Measurements from ENCODE around the gene RPAP3. TPM values are rescaled to one million over a fixed set of nuclear protein-coding genes. Genes with fewer than 3 reads are reported as not detected.

RPAP3 gene
- total RNA-seq (10 to 100 TPM; 18.6 to 22.7 TPM), polyA plus RNA-seq (1 to 10 TPM; 4.6 to 7.8 TPM)
- long read RNA-seq, donor 1, full-length matches to known transcripts: 21 of 30 reads
- long read RNA-seq, donor 1, partial matches to known transcripts: 7 of 30 reads
- long read RNA-seq, donor 1, other reads (novel, unspliced or antisense): 2 of 30 reads
- long read RNA-seq, donor 2, full-length matches to known transcripts: 6 of 8 reads
- long read RNA-seq, donor 2, partial matches to known transcripts: 2 of 8 reads
- long read RNA-seq, donor 2, other reads (novel, unspliced or antisense): 0 of 8 reads

- Histone ChIP-seq H3K4me1 (ENCODE audit: control insufficient read depth in 1 of 2, insufficient read depth in 2 of 2, low read length in 2 of 2) (no peaks in the 10 kb centered on the region), H3K36me3 (ENCODE audit: control insufficient read depth in 1 of 2, insufficient read depth in 2 of 2, low read length in 1 of 2) (peaks cover 0 to 2% of the 10 kb centered on the region in 2 donors), H3K27ac (ENCODE audit: low read depth in 1 of 2, low read length in 2 of 2) (peak within 1 kb of the TSS in 1 of 2 donors; percentile 68), H3K27me3 (ENCODE audit: control insufficient read depth in 1 of 2, insufficient read depth in 2 of 2, low read length in 1 of 2) (no peaks in the 10 kb centered on the region), H3K9me3 (ENCODE audit: control insufficient read depth, low read length) (no peaks in the 10 kb centered on the region), H3K4me3 (ENCODE audit: low read length in 2 of 2) (peak within 1 kb of the TSS; percentile 68 to 98)
- peak; percentile 99 to 100 for DNase-seq
- intact Hi-C loops (cut with DNase I): no loop called here
- ATAC-seq (ENCODE audit: low FRiP score): peak; percentile 99
- 0% methylated on average over 49 to 66 of the region's 66 CpGs for WGBS, 2 donors
Observed at GRCh38 chr12:47705566-47706425, at the start of gene RPAP3. RPAP3 (minus strand) TSS chr12:47706030; CDS start chr12:47702840, 3,190 bp downstream.

GRCh38 chr12:47754881-47755280 is 49.1 kb upstream of the RPAP3 start:
- Histone ChIP-seq H3K27ac (ENCODE audit: low read depth in 1 of 2, low read length in 2 of 2) (peak overlapping the region in 1 of 2 donors; percentile 61), H3K27me3 (ENCODE audit: control insufficient read depth in 1 of 2, insufficient read depth in 2 of 2, low read length in 1 of 2) (no peaks in the 10 kb centered on the region), H3K4me3 (ENCODE audit: low read length in 2 of 2) (no peak overlapping the region), H3K4me1 (ENCODE audit: control insufficient read depth in 1 of 2, insufficient read depth in 2 of 2, low read length in 2 of 2) (peaks cover 2 to 4% of the 10 kb centered on the region in 2 donors), H3K36me3 (ENCODE audit: control insufficient read depth in 1 of 2, insufficient read depth in 2 of 2, low read length in 1 of 2) (no peaks in the 10 kb centered on the region), H3K9me3 (ENCODE audit: control insufficient read depth, low read length) (no peaks in the 10 kb centered on the region)
- DNase-seq (no peak), ATAC-seq (ENCODE audit: low FRiP score) (no peak)
- intact Hi-C loops (cut with DNase I): no loop called here
- WGBS, 2 donors: 26 to 38% methylated on average over 3 of the region's 3 CpGs

GRCh38 chr12:47754126-47754525 is 48.3 kb upstream of the RPAP3 start:
- Histone ChIP-seq H3K27ac (ENCODE audit: low read depth in 1 of 2, low read length in 2 of 2) (peak overlapping the region; percentile 19 to 84), H3K27me3 (ENCODE audit: control insufficient read depth in 1 of 2, insufficient read depth in 2 of 2, low read length in 1 of 2) (no peaks in the 10 kb centered on the region), H3K4me1 (ENCODE audit: control insufficient read depth in 1 of 2, insufficient read depth in 2 of 2, low read length in 2 of 2) (peaks cover 2 to 4% of the 10 kb centered on the region in 2 donors), H3K4me3 (ENCODE audit: low read length in 2 of 2) (no peak overlapping the region), H3K9me3 (ENCODE audit: control insufficient read depth, low read length) (no peaks in the 10 kb centered on the region), H3K36me3 (ENCODE audit: control insufficient read depth in 1 of 2, insufficient read depth in 2 of 2, low read length in 1 of 2) (no peaks in the 10 kb centered on the region)
- DNase-seq (no peak), ATAC-seq (ENCODE audit: low FRiP score) (no peak)
- intact Hi-C loops (cut with DNase I): no loop called here
- 84% methylated on average over 4 of the region's 4 CpGs for WGBS, 2 donors

GRCh38 chr12:47753021-47754001 is 47.5 kb upstream of the RPAP3 start:
- Histone ChIP-seq H3K27me3 (ENCODE audit: control insufficient read depth in 1 of 2, insufficient read depth in 2 of 2, low read length in 1 of 2) (no peaks in the 10 kb centered on the region), H3K36me3 (ENCODE audit: control insufficient read depth in 1 of 2, insufficient read depth in 2 of 2, low read length in 1 of 2) (no peaks in the 10 kb centered on the region), H3K4me1 (ENCODE audit: control insufficient read depth in 1 of 2, insufficient read depth in 2 of 2, low read length in 2 of 2) (peaks cover 2 to 4% of the 10 kb centered on the region in 2 donors), H3K9me3 (ENCODE audit: control insufficient read depth, low read length) (no peaks in the 10 kb centered on the region), H3K4me3 (ENCODE audit: low read length in 2 of 2) (no peak overlapping the region), H3K27ac (ENCODE audit: low read depth in 1 of 2, low read length in 2 of 2) (peak overlapping the region; percentile 24 to 84)
- intact Hi-C loops (cut with DNase I): no loop called here
- WGBS, 2 donors: 29 to 31% methylated on average over 11 of the region's 11 CpGs
- ATAC-seq (ENCODE audit: low FRiP score) (peak; percentile 92), DNase-seq (peak; percentile 93 to 94)

- ATAC-seq (ENCODE audit: low FRiP score) (no peak), DNase-seq (no peak)
- H3K4me1 ChIP-seq (ENCODE audit: control insufficient read depth in 1 of 2, insufficient read depth in 2 of 2, low read length in 2 of 2): peaks cover 2 to 4% of the 10 kb centered on the region in 2 donors
- WGBS, 2 donors: 39 to 44% methylated on average over 7 of the region's 7 CpGs
- no peaks in the 10 kb centered on the region for H3K9me3 ChIP-seq (ENCODE audit: control insufficient read depth, low read length)
- H3K27ac ChIP-seq (ENCODE audit: low read depth in 1 of 2, low read length in 2 of 2): peak overlapping the region in 1 of 2 donors; percentile 57
- no peaks in the 10 kb centered on the region for H3K36me3 ChIP-seq (ENCODE audit: control insufficient read depth in 1 of 2, insufficient read depth in 2 of 2, low read length in 1 of 2)
- intact Hi-C loops (cut with DNase I): no loop called here
- H3K27me3 ChIP-seq (ENCODE audit: control insufficient read depth in 1 of 2, insufficient read depth in 2 of 2, low read length in 1 of 2): no peaks in the 10 kb centered on the region
- H3K4me3 ChIP-seq (ENCODE audit: low read length in 2 of 2): no peak overlapping the region
Observed at GRCh38 chr12:47752552-47752951, 46.7 kb upstream of the RPAP3 start.

GRCh38 chr12:47752121-47752520 is 46.3 kb upstream of the RPAP3 start:
- DNase-seq (no peak), ATAC-seq (ENCODE audit: low FRiP score) (no peak)
- Histone ChIP-seq H3K27ac (ENCODE audit: low read depth in 1 of 2, low read length in 2 of 2) (no peak overlapping the region), H3K4me3 (ENCODE audit: low read length in 2 of 2) (no peak overlapping the region), H3K9me3 (ENCODE audit: control insufficient read depth, low read length) (no peaks in the 10 kb centered on the region), H3K27me3 (ENCODE audit: control insufficient read depth in 1 of 2, insufficient read depth in 2 of 2, low read length in 1 of 2) (no peaks in the 10 kb centered on the region), H3K36me3 (ENCODE audit: control insufficient read depth in 1 of 2, insufficient read depth in 2 of 2, low read length in 1 of 2) (no peaks in the 10 kb centered on the region), H3K4me1 (ENCODE audit: control insufficient read depth in 1 of 2, insufficient read depth in 2 of 2, low read length in 2 of 2) (peaks cover 2 to 4% of the 10 kb centered on the region in 2 donors)
- intact Hi-C loops (cut with DNase I): no loop called here
- 91 to 98% methylated on average over 4 of the region's 4 CpGs for WGBS, 2 donors

- no peaks in the 10 kb centered on the region for H3K27me3 ChIP-seq (ENCODE audit: control insufficient read depth in 1 of 2, insufficient read depth in 2 of 2, low read length in 1 of 2)
- no peak overlapping the region for H3K4me3 ChIP-seq (ENCODE audit: low read length in 2 of 2)
- peaks cover 2 to 4% of the 10 kb centered on the region in 2 donors for H3K4me1 ChIP-seq (ENCODE audit: control insufficient read depth in 1 of 2, insufficient read depth in 2 of 2, low read length in 2 of 2)
- intact Hi-C loops (cut with DNase I): no loop called here
- ATAC-seq (ENCODE audit: low FRiP score) (no peak), DNase-seq (no peak)
- no peaks in the 10 kb centered on the region for H3K9me3 ChIP-seq (ENCODE audit: control insufficient read depth, low read length)
- no peaks in the 10 kb centered on the region for H3K36me3 ChIP-seq (ENCODE audit: control insufficient read depth in 1 of 2, insufficient read depth in 2 of 2, low read length in 1 of 2)
- WGBS, 2 donors: 87% methylated on average over 9 of the region's 9 CpGs
- no peak overlapping the region for H3K27ac ChIP-seq (ENCODE audit: low read depth in 1 of 2, low read length in 2 of 2)
Observed at GRCh38 chr12:47751561-47751960, 45.7 kb upstream of the RPAP3 start.

- no peaks in the 10 kb centered on the region for H3K36me3 ChIP-seq (ENCODE audit: control insufficient read depth in 1 of 2, insufficient read depth in 2 of 2, low read length in 1 of 2)
Observed at GRCh38 chr12:47750916-47751470, 45.2 kb upstream of the RPAP3 start.

More at GRCh38 chr12:47750916-47751470, 45.2 kb upstream of the RPAP3 start:
- ATAC-seq (ENCODE audit: low FRiP score) (no peak), DNase-seq (no peak)
- intact Hi-C loops (cut with DNase I): no loop called here
- Histone ChIP-seq H3K9me3 (ENCODE audit: control insufficient read depth, low read length) (no peaks in the 10 kb centered on the region), H3K27ac (ENCODE audit: low read depth in 1 of 2, low read length in 2 of 2) (no peak overlapping the region), H3K4me1 (ENCODE audit: control insufficient read depth in 1 of 2, insufficient read depth in 2 of 2, low read length in 2 of 2) (peaks cover 2 to 4% of the 10 kb centered on the region in 2 donors), H3K4me3 (ENCODE audit: low read length in 2 of 2) (no peak overlapping the region), H3K27me3 (ENCODE audit: control insufficient read depth in 1 of 2, insufficient read depth in 2 of 2, low read length in 1 of 2) (no peaks in the 10 kb centered on the region)
- 93 to 95% methylated on average over 18 to 19 of the region's 19 CpGs for WGBS, 2 donors

Measured in aorta (tissue), 5 donors.